HCT116 (cell line): ENCODE measurements around the gene DOCK9. TPM values are rescaled to one million over a fixed set of nuclear protein-coding genes. Genes with fewer than 3 reads are reported as not detected.

ENCODE experiments used
- ATAC-seq: fragments of 200-7000 bp; cut with Tn5 transposase; 2 replicates; pipeline ENCODE4 v1.9.1; 2020; ENCODE audit warnings: mild to moderate bottlenecking, moderate library complexity
- BruUV-seq: library from RNA; stranded (reverse); fragments of 400-500 nt; replicated peaks from 2 replicates; lab custom pipeline; 2021; lab: Mats Ljungman, UMichigan
- CTCF ChIA-PET: fragments of 300-600 bp; sonication (Branson Sonifier 250); formaldehyde crosslinking; loops from one replicate; lab custom pipeline; 2021; ENCODE audit warnings: antibody characterized with exemption; lab: Charles Lee
- POLR2A ChIA-PET: fragments of 300-600, 350-600 bp; sonication (Branson Sonifier 250); formaldehyde crosslinking; loops from one replicate; lab custom pipeline; 2021; ENCODE audit warnings: antibody characterized with exemption; lab: Charles Lee
- RAD21 ChIA-PET, 2 experiments: fragments of 300-600 bp; sonication (Branson Sonifier 250); formaldehyde crosslinking; loops; one replicate each; lab custom pipeline; 2023; ENCODE audit warnings: low total read pairs in 2 of 2; ENCODE audit not compliant: uncharacterized antibody in 2 of 2, unreplicated experiment in 2 of 2, low non-redundant PET in 1 of 2; lab: Charles Lee
- DNase-seq: peaks from one replicate; pipeline ENCODE4 v3.0.0-alpha.2; 2010; ENCODE audit warnings: low read depth, low spot score
- H2AFZ ChIP-seq: fragments of 200-600 bp; shearing (Covaris generic), sonication (generic); 2 replicates; pipeline ENCODE4 v1.6.1; 2017; ENCODE audit warnings: low read depth, mixed run types, mixed read lengths, antibody characterized with exemption, low read length; ENCODE audit not compliant: poor library complexity, severe bottlenecking
- H3K27ac ChIP-seq: 2 replicates; pipeline ENCODE4 v1.5.1; 2012; ENCODE audit warnings: low read depth, low read length
- H3K27me3 ChIP-seq: fragments of 200-600 bp; sonication (generic); 2 replicates; pipeline ENCODE4 v1.6.1; 2016; ENCODE audit warnings: mixed run types, low read length, mixed read lengths; ENCODE audit not compliant: insufficient read depth
- H3K36me3 ChIP-seq, 2 experiments: fragments of 200-500 bp in 1 of 2; fragments of 200-600 bp in 1 of 2; sonication (Bioruptor generic) in 1 of 2; sonication (generic) in 1 of 2; 2 replicates each; pipeline versions ENCODE4 v1.5.1 to v1.6.1; 2014 to 2016; ENCODE audit warnings: low read length in 2 of 2, inconsistent platforms in 1 of 2, mixed read lengths in 1 of 2, mixed run types in 1 of 2; ENCODE audit not compliant: insufficient read depth in 2 of 2, control insufficient read depth in 1 of 2
- H3K4me1 ChIP-seq, 2 experiments: fragments of 200-600 bp in 1 of 2; sonication (generic) in 1 of 2; 2 replicates each; pipeline versions ENCODE4 v1.5.1 to v1.6.1; 2012 to 2017; ENCODE audit warnings: low read length in 2 of 2, inconsistent platforms in 1 of 2, mild to moderate bottlenecking in 1 of 2, mixed read lengths in 1 of 2, mixed run types in 1 of 2, moderate library complexity in 1 of 2; ENCODE audit not compliant: insufficient read depth in 2 of 2, control insufficient read depth in 1 of 2
- H3K4me2 ChIP-seq: fragments of 200-600 bp; sonication (generic); 2 replicates; pipeline ENCODE4 v1.6.1; 2017; ENCODE audit warnings: mixed run types, low read length, mixed read lengths
- H3K4me3 ChIP-seq, 2 experiments: fragments of 200-600 bp in 1 of 2; sonication (generic) in 1 of 2; replicated peaks in 1 of 2; 2 replicates each; pipeline ENCODE4 v1.5.1; 2011 to 2016; ENCODE audit warnings: low read length in 2 of 2, control low read depth in 1 of 2, low read depth in 1 of 2, mild to moderate bottlenecking in 1 of 2, mixed read lengths in 1 of 2, mixed run types in 1 of 2
- H3K79me2 ChIP-seq: fragments of 200-600 bp; sonication (generic); 2 replicates; pipeline ENCODE4 v1.6.1; 2017; ENCODE audit warnings: mild to moderate bottlenecking, mixed run types, low read length, moderate library complexity, mixed read lengths; ENCODE audit not compliant: insufficient read depth
- H3K9ac ChIP-seq: fragments of 200-600 bp; sonication (generic); 2 replicates; pipeline ENCODE4 v1.6.1; 2016; ENCODE audit warnings: low read length, mixed read lengths
- H3K9me2 ChIP-seq: fragments of 200-600 bp; sonication (generic), shearing (Covaris generic); 2 replicates; pipeline ENCODE4 v1.6.1; 2017; ENCODE audit warnings: mixed run types, mild to moderate bottlenecking, moderate library complexity; ENCODE audit not compliant: insufficient read depth
- H3K9me3 ChIP-seq, 2 experiments: fragments of 200-500 bp in 1 of 2; fragments of 200-600 bp in 1 of 2; sonication (Bioruptor generic) in 1 of 2; sonication (generic) in 1 of 2; 2 replicates each; pipeline ENCODE4 v1.6.1; 2014 to 2017; ENCODE audit warnings: low read length in 2 of 2, mixed read lengths in 2 of 2, inconsistent platforms in 1 of 2, low read depth in 1 of 2, mild to moderate bottlenecking in 1 of 2, mixed run types in 1 of 2, moderate library complexity in 1 of 2; ENCODE audit not compliant: control insufficient read depth in 1 of 2, insufficient read depth in 1 of 2
- H4K20me1 ChIP-seq: fragments of 200-600 bp; sonication (generic), shearing (Covaris generic); 2 replicates; pipeline ENCODE4 v1.6.1; 2017; ENCODE audit warnings: mixed run types, mild to moderate bottlenecking, moderate library complexity; ENCODE audit not compliant: insufficient read depth
- ATF3 ChIP-seq: IDR thresholded peaks from 2 replicates; pipeline ENCODE4 v1.6.1; 2012
- CBX3 ChIP-seq: IDR thresholded peaks from 2 replicates; pipeline ENCODE4 v1.6.1; 2012; ENCODE audit warnings: low read depth
- CEBPB ChIP-seq: IDR thresholded peaks from 2 replicates; pipeline ENCODE4 v1.6.1; 2012; ENCODE audit warnings: low read depth
- CTCF ChIP-seq, 3 experiments: fragments of 200-600 bp in 1 of 3; sonication (generic) in 1 of 3; IDR thresholded peaks in 2 of 3; conservative IDR thresholded peaks in 1 of 3; 2 replicates each; pipeline ENCODE4 v1.5.1; 2012 to 2017; ENCODE audit warnings: low read depth in 2 of 3, low read length in 2 of 3, antibody characterized with exemption in 1 of 3, borderline replicate concordance in 1 of 3, control low read depth in 1 of 3, mild to moderate bottlenecking in 1 of 3, mixed read lengths in 1 of 3, mixed run types in 1 of 3, moderate library complexity in 1 of 3; ENCODE audit not compliant: insufficient read depth in 1 of 3
- JUND ChIP-seq: IDR thresholded peaks from 2 replicates; pipeline ENCODE4 v1.6.1; 2012
- MAX ChIP-seq: IDR thresholded peaks from 2 replicates; pipeline ENCODE4 v1.6.1; 2012
- POLR2A ChIP-seq: IDR thresholded peaks from 2 replicates; pipeline ENCODE4 v1.7.0; 2011; ENCODE audit warnings: borderline replicate concordance; ENCODE audit not compliant: insufficient read depth, insufficient read length; ENCODE audit errors: extremely low read depth
- POLR2AphosphoS5 ChIP-seq: IDR thresholded peaks from 2 replicates; pipeline ENCODE4 v1.6.1; 2011; ENCODE audit warnings: mild to moderate bottlenecking, low read depth, low read length, moderate library complexity
- RAD21 ChIP-seq: IDR thresholded peaks from 2 replicates; pipeline ENCODE4 v1.6.1; 2012; ENCODE audit warnings: low read depth, mild to moderate bottlenecking
- REST ChIP-seq: IDR thresholded peaks from 2 replicates; pipeline ENCODE4 v1.6.1; 2012; ENCODE audit warnings: low read depth
- SIN3A ChIP-seq: IDR thresholded peaks from 2 replicates; pipeline ENCODE4 v1.6.1; 2012; ENCODE audit warnings: low read depth
- SP1 ChIP-seq: IDR thresholded peaks from 2 replicates; pipeline ENCODE4 v1.6.1; 2012; ENCODE audit warnings: low read depth
- TCF7L2 ChIP-seq: IDR thresholded peaks from 2 replicates; pipeline ENCODE4 v1.7.0; 2011; ENCODE audit warnings: borderline replicate concordance, inconsistent platforms; ENCODE audit not compliant: insufficient read depth, insufficient read length; ENCODE audit errors: extremely low read depth
- ZFX ChIP-seq: fragments of 450-650 bp; IDR thresholded peaks from 2 replicates; pipeline ENCODE4 v1.6.1; 2017
- intact Hi-C: fragments of 100-400 bp; cut with micrococcal nuclease; formaldehyde crosslinking; loops from 2 replicates; pipeline ENCODE4 v1.10.0; 2022
- total RNA-seq: library from RNA; stranded (reverse); gene quantifications from one replicate; pipeline ENCODE4 v1.2.1, GENCODE V29; 2021; ENCODE audit not compliant: unreplicated experiment

The DOCK9 gene
- total RNA-seq, 1 experiment from 2014 or later = 58.8 TPM

GRCh38 chr13:98879127-98879520 lies 98.7 kb downstream of the DOCK9 start:
- no peaks in the 10 kb centered on the region for H3K27me3 ChIP-seq
- RAD21 ChIA-PET = no interaction called here
- H2AFZ ChIP-seq = no peak overlapping the region
- DNase-seq (no peak), ATAC-seq (no peak)
- no peak overlapping the region for H3K4me2 ChIP-seq
- CTCF ChIA-PET = no interaction called here
- TF ChIP-seq ATF3 = no peak
- 0 out of 6 replicates have a peak, but pooled peaks of 1 of the 3 experiments have one; percentile 9 for TF ChIP-seq CTCF (IDR thresholded peaks at IDR 0.05 in 2 of 3, conservative IDR thresholded peaks at IDR 0.05 in 1 of 3; ENCODE audit: borderline replicate concordance in 1 of 3, insufficient read depth in 1 of 3, low read depth in 2 of 3, low read length in 2 of 3)
- H3K27ac ChIP-seq = no peak overlapping the region
- no TSS peak for BruUV-seq
- no peaks in the 10 kb centered on the region for H4K20me1 ChIP-seq
- H3K36me3 ChIP-seq = peaks cover 3 to 16% of the 10 kb centered on the region in 2 experiments; a peak in 1 of 4 replicates
- H3K9ac ChIP-seq = no peak overlapping the region
- H3K4me3 ChIP-seq = no peak overlapping the region
- no peaks in the 10 kb centered on the region for H3K4me1 ChIP-seq
- intact Hi-C loops = no loop called here
- POLR2A ChIA-PET = no interaction called here
- no peaks in the 10 kb centered on the region for H3K9me3 ChIP-seq
- H3K9me2 ChIP-seq = no peaks in the 10 kb centered on the region
- H3K79me2 ChIP-seq = no peaks in the 10 kb centered on the region

- intact Hi-C loops = no loop called here
- ChIA-PET RAD21 (no interaction called here), POLR2A (no interaction called here), CTCF (no interaction called here)
- BruUV-seq = no TSS peak
- H3K27ac ChIP-seq = no peak overlapping the region
- no peaks in the 10 kb centered on the region for H3K4me1 ChIP-seq
- H3K9me2 ChIP-seq = no peaks in the 10 kb centered on the region
- no peak overlapping the region for H3K9ac ChIP-seq
- no peak overlapping the region for H3K4me3 ChIP-seq
- no peak overlapping the region for H2AFZ ChIP-seq
- no peak overlapping the region for H3K4me2 ChIP-seq
- H3K79me2 ChIP-seq = no peaks in the 10 kb centered on the region
- DNase-seq = no peak
- no peaks in the 10 kb centered on the region for H3K27me3 ChIP-seq
- H3K9me3 ChIP-seq = peaks cover 0 to 3% of the 10 kb centered on the region in 2 experiments; a peak in 1 of 4 replicates
- no peak for ATAC-seq
- H4K20me1 ChIP-seq = no peaks in the 10 kb centered on the region
- peaks cover 3 to 16% of the 10 kb centered on the region in 2 experiments; a peak in 1 of 4 replicates for H3K36me3 ChIP-seq
- TF ChIP-seq ZFX (no peak), CBX3 (no peak), SIN3A (no peak), REST (no peak), TCF7L2 (no peak), SP1 (no peak), CEBPB (no peak), POLR2AphosphoS5 (no peak), ATF3 (no peak), RAD21 (no peak), MAX (no peak), JUND (no peak), POLR2A (no peak)
These were observed 99.3 kb downstream of the DOCK9 start for GRCh38 chr13:98878486-98879126.
